ENCODE measurements around the gene FOXG1.
A peak's percentile ranks its signal among the peaks of the same experiment; 100 is the strongest.

FOXG1 gene

DNA sequence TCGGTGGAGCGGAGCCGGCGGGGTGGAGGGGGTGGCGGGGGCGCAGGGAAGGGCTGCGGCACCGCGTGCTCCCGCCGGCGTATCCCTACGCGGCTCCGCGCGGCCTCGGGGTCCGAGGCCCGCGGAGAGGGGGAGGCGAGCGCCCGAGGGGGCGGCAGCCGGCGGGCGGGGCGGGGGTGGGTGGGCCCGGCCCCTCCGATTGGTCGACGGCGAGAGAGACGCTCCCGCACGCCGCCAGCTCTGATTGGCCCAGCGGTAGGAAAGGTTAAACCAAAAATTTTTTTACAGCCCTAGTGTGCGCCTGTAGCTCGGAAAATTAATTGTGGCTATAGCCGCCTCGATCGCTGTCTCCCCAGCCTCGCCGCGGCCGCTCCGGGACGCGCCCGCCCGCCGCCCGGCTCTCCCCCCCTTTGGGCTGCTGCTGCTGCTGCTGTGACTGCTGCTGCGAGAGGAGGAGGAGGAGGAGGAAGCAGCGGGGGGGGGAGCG is at the start of gene FOXG1:
TSS of gene FOXG1 (plus strand) at position 319 of the 487 bp plus-strand sequence. CDS start 493 bp downstream, outside the sequence.
- DNase-seq (ENCODE audit: low spot score): peak; percentile 53

DNA sequence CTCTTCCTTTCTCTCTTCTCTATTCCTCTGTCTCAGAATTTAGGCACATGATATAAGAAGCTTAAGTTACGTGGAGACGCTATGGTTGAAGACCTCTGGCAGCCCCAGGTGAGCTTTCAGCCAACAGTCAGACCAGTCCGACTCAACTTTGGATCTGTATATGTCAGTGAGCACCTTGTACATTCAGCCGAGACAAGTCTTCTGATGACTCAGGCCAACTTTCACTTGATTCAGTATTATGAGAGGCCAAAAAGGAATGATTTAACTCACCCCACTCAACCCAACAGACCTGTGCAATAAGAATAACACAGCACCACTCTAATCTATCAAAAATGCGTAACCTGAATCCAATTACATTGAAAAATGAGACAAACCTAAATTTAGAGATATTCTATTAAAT is 47.5 kb upstream of the FOXG1 start:
- DNase-seq (ENCODE audit: low spot score): no peak

DNA sequence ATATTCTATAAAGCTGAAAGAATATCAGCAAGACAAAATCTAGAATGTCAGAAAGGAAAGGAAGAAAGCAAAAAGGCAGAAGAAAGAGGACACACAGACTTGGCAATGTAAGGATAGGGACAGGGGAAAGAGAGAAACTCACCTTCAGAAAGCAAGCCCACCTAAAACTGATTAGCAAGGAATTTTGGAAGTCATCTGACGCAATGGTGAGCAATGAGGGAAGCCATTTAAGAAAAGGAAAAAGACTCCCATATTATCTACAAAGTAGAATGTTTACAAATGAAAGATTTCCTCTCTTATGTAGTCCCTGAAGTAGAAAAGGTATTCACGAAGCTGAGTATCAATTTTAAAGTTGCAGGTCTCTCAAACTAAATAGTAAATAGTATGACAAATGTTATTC is 35.2 kb upstream of the FOXG1 start:
- DNase-seq (ENCODE audit: low spot score): no peak

DNA sequence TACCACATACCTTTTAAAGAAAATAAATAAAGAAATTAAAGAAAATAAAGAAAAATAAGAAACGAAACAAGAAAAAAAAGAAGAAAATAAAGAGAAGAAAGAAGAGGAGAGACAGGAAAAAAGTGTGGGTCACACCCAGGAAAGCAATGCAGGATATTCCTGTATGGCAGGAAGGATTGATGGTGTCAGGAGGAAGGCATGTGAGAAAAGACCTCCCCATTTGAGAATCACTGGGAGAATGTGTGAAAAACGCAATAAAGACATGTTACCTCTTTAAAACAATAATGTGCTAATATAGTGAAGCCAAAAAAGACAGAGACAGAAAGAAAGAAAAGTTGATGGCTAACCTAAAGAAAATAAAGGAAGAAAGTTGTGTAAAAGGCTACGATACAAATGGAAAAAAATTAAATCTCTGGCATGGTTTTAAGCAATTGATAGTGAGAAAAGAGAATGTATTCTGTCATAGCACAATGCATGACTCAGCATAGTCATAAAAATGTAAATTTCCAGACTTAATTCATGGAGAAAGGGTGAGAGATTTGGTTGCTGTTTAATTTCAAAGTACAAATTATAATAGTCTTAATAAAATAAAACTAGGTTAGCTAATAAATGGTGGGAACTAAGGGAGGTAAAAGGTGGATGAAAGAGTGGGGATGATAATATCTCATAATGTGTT is 24.3 kb upstream of the FOXG1 start:
- DNase-seq (ENCODE audit: low spot score): no peak

DNA sequence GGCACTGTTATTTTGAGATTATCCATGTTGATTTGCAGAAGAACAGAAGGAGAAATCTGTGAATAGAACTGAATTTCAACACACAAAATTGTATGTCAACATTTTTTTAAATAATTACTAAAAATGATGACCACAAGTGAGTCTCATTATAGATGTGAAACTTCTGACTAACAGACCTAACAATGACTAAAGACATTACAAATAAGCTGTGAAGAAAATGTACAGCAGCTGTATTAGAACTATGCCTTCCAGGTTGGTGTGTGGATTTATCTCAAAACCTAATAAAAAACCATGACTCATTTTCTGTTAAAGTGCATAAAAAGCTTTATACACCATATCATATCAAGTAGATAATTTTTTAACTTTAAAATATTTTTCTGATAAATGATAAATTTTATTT is 22.5 kb upstream of the FOXG1 start:
- no peak for DNase-seq (ENCODE audit: low spot score)

DNA sequence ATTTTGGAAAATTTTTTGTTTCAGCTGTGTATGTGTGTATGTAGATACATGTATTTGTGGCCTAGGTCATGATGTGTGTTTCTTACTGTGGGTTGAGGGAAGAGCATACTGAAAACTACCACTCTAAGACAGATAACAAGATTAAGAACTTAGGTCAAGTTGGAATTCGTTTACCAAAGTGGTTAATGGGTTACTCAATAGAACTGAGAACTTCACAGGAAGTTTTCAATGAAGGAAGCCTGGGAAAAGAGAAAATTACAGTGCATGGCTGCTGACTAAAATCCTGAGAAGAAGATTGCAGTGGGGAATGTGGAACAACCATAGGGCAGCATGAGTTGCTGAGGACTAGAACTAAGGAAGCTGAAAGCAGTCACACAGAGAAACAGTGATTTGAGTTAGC is 21.4 kb upstream of the FOXG1 start:
- no peak for DNase-seq (ENCODE audit: low spot score)

DNA sequence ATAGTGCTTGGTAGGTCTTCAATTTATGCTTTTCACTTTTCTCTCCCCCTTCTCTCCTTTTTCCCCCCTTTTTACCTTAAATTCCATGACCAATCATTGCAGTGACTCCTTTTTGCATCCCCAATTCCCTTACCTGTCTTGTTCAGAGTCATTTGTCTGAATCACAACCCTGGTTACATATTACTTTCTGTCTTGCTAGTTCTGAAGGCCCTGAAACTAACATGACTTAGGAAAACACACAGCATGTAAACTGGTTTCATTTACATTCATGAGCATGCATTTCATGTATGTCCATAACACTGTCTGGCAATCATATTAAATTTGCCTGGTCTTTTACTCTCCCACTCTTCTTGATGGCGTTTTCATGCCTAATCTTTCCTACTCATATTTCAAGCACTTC is 20.3 kb upstream of the FOXG1 start:
- no peak for DNase-seq (ENCODE audit: low spot score)

DNA sequence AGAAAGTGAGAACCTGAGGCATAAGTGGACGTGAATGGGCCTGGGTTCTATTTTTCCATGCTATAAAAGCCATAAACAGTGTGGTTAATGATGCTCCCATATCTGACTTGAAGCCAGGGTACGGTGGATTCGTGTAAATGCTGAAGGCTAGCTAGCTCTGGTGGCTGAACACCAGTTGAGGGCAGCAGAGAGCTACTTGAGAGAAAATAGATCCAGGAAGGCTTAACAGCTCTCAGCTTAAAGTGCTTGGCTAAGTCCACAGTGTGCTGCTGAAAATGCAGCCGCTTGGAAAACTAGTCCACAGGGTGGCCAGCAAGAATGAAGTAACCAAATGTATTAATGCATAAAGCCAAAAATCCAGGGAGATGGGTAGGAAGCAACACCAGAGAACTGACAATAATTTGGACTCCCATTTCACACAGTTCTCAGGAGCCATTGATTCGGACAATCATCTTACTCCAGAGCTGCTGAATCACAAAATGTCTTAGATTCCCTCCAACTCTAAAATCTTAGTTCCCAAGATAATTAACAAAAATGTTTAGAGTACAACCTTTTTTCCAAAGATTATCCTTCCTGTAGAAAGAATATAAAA is 15.0 kb upstream of the FOXG1 start:
- peak; percentile 65 for DNase-seq (ENCODE audit: low spot score)

DNA sequence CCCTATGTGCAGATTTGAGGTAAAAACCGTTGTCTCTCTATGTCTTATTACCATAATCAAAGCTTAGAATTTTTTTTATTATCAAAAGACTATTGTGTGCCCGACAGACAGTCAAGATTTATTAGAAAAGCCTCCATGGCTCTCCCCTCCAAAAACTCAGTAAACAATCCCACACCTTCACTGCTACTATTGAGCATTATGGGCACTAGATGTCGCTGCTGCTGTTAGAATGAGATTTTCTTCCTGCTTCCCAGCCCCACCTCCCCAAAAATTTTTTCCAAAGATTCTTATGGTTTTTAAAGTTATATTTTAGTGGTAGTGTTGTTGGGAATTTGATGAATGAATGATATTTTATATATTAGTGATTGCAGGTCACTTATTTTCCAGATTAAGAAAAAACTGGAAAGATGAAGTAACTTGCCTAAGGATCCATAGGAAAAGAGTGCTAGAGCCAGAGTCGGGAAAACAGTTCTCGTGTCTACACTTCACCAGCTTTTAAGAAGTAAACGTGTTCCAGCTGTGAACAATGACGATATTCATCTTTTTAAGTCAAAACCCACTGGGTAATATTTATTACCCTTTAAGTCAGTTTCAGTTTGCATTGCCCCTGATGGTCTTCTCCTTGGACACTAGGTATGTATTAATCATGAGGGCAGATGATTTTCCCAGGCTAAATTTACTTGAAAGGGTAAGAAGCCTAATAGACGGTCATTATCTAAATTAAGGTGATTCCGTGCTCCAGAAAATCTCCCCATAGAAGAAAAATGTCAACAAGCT is 12.2 kb upstream of the FOXG1 start:
- DNase-seq (ENCODE audit: low spot score): peak; percentile 64

DNA sequence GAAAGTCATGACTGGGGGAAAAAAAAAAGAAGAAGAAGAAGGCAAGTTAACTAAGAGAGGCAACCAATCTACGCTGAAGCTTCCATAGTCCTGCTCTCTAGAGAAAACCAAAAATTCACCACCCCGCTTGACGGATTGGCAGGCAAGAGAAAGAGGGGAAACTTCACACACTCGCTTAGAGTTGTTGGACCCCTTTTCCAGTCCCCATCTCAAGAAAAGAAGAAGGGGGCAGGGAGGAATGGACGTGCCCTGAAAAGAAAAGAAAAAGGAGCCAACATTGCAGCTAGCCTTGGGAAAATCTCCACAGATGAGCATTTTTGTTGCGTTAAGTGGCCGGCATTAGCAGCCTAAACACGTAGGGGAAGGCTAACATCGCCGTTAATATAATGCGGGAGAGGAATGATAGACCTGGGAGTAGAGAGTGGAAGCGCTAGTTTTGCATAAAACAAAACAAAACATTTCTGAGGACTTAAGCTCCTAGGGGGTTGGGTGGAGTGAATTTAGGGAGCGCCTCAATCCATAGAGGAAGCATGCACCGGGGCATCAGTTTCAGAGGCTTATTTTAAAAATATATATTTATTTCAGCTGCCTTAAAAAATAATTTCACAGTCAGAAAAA is 11.3 kb upstream of the FOXG1 start:
- DNase-seq (ENCODE audit: low spot score): no peak

DNA sequence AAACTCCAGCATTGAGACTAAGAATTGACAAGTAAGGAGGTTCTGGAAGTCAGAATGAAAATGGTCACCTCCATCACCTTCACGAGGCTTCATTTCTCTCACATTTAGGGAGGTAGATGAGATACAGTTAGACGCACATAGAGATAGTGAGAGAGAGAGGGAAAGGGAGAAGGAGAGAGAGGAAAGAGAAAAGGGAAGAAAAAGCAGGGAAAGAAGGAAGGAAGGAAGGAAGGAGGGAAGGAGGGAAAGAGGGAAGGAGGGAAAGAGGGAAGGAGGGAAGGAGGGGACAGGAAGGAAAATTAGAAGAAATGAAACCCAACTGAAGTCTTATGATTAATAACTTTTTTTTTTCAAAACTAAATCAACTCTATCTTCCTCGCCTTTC is 10.7 kb upstream of the FOXG1 start:
- DNase-seq (ENCODE audit: low spot score): no peak

DNA sequence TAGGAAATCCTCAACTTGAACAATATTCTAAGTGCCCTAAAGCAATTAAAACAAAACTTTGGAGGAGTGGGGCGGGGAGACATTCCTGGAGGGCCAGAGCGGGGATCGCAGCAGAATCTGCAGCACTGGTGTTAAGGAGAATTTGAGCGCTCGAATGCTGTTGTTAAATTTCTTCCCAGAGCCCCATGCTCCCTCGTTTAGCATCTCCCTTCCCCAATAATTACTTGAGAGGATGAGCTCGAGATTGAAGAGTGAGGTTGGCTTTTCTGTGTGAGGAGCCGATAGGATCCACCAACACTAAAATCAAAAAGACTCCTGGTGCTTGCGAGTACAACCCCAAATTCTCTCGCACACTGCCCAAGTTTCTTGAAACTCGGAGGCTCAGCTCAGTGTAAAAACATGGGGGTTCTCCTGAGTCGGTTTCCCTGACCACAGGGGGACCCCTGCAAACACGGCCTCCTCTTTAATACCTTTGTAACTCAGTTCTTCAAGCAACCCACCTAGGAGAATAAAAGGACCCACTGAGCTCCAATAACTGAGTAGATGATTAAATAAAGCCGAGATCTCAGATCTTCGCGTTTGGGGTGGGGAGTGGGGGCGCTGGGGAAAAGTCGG is 10.2 kb upstream of the FOXG1 start:
- DNase-seq (ENCODE audit: low spot score): no peak

DNA sequence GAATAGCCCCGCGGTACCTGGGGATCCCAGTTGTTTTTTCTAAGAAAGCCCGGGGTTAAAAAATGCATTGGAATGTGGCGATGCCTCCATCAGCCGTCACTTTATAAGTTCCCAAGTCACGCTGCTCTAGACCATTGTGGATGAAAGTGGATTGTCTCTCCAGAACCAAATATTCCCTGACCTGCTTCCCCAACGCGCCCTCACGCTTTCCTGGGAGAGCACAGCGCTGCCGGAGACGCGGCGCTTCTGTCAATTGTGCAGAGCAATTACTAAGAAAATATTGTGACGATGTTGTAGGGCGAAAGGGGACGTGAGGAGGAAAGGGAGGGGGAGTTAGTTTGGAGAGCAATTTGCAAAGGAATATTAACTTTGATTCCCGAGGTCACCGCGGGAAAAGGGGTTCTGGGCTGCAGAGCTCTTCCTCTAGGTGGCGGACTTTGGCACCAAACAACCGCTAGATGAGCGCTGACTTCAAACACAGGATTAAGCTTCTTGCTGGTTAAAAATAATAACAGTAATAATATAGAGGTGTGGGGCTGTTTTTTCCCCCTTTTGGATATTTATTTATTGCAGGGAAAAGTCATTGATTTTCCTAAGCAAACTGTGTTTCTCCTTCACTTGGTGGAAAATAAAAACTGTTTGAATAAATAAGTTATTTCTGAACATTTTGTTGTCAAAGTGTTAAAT is 9.6 kb upstream of the FOXG1 start:
- DNase-seq (ENCODE audit: low spot score): peak; percentile 66

DNA sequence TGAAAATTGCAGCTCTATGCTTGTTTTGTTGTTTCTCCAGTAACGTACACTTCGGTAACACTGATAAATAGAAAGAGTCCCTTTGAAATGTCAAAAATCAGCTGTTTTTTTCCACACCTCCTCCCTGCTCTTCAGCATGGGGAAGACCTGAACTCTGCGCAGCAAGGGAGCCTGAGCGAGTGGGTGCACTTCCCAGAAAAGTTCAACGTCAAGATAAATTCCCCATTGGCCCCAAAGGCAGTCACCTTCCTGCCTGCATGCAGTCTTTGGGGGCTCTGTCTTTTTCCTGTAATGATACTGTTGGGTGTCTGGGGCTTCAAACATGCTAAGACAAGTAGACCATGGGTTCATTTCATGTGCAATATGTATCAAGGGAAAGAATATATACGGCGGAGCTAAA is 8.8 kb upstream of the FOXG1 start:
- DNase-seq (ENCODE audit: low spot score): no peak

DNA sequence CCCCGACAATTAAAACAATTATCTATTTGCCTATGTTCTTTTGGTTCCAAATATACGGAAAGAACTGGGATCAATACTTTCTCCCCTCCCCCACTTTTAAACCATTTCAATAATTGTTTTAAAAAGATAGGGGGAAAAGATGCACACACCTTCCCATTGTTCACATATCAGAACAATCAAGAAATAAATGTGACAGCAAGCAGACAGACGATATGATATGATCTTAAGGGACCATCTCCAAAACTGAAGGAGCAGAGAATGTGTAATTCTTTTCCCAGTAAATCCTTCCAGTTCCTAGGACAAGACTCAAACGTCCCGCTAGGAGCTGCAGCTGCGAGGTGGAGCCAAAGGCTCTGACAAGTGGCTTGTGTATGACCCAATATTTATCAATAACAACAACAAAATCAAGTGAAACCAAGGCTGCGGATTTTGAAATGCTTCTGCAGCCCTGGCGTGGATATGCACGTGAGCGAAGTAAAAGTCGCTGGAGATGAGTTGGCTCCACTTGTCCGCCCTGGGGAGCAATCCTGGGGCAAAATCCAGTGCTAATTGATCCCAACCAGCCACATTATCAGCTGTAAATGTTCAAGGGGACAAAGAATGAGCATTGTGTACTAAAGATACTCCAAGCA is 8.2 kb upstream of the FOXG1 start:
- no peak for DNase-seq (ENCODE audit: low spot score)

DNA sequence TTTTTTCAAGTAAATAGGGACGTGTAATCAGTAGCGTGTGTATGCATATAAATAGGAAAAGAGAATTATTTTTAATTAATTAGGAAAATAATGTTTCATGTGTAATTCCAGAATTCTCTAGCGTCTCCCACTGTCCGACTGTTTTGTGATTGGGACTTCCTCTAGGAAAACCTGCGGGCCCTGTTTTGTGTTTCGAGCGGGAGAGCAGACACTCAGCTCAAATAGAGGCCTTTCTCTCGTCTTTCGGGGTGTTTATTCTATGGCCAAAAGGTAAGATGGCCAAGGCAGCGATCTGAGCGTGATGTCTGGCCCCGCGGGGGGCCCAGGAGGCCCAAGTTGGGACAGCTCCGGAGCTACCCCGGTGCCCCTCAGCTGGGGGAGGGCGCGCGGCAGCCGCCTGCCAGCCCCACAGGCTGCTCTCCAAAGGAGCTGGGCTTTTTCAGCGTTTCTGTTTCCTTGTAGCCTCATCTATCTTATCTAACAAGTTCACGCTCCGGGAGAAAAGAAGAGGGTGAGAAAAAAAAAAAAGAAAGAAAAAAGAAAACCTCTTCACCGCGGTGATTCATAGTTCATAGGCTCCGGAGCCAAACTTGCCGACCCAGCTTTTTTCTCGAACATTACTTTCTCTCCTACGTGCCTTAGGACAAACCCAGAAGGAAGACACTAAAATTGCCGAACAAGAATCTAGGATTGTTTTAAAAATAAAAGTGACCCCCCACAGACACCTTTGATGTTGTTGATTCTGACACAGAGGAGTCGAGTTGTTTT is 7.5 kb upstream of the FOXG1 start:
- peak; percentile 26 for DNase-seq (ENCODE audit: low spot score)

DNA sequence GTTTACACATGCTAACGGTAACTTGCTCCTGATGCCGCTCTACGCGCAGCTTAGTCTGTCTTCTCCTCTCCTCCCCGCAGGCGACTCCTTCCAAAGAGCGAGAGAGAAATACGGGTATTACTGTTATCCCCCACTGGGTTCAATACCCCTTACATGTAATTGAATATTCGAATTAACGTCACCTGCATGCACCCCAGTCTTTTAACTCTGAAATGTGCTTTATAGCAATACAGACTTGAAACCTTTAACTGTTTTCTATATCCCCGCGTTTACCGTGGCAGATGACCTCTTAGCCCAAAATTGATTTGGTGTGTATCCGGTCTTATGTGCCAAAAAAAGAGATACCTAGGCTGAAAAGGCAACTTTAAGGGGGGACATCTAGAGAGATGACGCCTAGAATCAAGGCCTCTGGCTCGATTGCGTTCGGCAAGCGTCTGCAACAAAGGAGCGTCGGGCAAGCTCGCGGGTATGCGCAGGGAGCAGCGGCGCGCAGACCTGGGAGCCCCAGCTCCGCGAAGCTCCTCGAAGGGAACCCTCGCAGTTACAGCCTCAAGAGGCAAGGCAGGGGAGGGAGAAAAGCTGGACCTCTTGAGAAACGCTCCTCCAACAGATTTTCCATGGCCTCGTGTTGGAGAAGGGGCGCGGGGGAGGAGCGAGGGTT is 6.8 kb upstream of the FOXG1 start:
- no peak for DNase-seq (ENCODE audit: low spot score)

DNA sequence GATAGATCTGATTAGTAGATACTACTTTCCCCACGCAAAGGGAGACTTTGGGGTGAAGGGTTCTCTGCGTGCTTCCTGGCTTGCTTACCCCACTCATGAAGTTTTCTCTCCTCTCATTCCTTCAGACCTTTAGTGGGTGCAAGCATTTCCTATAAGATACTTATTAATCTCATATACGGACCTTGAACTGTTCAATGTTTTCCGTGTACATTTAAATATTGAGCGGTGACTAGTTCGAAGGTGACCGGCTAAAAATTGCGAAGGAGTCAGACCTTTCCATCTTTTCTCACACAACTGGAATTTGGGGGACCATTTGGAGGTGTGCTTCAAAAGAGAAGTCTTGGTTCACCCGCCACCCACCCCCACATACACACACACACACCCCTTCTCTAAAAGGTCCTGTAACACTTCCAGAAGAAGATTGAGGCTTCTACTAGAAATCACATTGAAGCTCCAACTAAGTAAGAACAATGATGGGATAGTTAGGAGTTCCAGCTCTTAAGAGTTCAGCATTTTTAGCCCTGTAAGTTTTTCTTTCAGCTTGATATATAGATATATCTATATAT is 6.1 kb upstream of the FOXG1 start:
- DNase-seq (ENCODE audit: low spot score): no peak

DNA sequence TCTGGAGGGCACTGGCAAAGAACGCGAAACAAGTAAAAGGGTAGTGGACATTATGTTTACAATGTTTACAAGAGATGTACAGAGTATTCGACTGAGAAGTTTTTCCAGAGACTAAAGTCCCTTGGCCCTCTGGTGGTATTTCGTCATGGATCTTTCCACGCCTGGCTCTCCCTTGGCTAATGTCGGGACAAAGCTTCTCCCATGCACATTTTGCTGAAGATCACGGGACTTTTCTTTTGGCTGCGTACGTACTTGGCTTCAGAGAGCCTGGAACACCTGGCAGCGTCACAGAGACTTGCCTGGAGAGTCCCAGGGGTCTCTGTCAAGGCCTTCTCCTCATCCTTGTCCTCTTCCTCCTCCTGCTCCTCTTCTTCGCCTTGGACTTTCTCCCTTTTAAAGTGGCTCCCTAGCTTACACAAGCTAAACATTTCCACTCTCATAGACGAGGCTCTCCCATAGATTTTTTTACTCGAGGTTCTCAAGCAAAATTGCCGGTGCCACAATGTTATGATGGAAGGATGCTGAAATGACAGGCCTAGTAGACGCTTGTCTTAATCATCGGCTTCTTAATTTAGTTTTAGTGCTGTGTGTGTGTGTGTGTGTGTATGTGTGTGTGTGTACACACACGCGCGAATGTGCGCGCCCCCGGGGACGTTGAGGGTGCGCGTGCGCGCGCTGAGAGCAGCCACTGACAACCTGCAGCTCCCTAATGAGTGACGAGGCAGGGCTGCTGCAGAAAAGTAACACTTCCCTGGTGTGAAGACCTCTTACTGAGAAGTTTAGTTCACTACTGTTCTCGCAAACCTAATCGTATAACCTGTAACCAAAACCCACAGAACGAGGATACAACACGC is 4.9 kb upstream of the FOXG1 start:
- DNase-seq (ENCODE audit: low spot score): no peak
